Raji (cell line): ENCODE data around the gene OR13J1.

Source experiments
- POLR2A ChIP-seq: IDR thresholded peaks from 2 replicates; pipeline ENCODE4 v1.6.1; 2011; ENCODE audit warnings: low read depth, low read length, control low read depth; ENCODE audit not compliant: insufficient read depth

Gene OR13J1

GRCh38 chr9:35870351-35870923 is at the start of gene OR13J1:
OR13J1 (minus strand) TSS chr9:35870401; CDS start chr9:35870401, 0 bp downstream.
- TF ChIP-seq POLR2A, result no peak

DNA sequence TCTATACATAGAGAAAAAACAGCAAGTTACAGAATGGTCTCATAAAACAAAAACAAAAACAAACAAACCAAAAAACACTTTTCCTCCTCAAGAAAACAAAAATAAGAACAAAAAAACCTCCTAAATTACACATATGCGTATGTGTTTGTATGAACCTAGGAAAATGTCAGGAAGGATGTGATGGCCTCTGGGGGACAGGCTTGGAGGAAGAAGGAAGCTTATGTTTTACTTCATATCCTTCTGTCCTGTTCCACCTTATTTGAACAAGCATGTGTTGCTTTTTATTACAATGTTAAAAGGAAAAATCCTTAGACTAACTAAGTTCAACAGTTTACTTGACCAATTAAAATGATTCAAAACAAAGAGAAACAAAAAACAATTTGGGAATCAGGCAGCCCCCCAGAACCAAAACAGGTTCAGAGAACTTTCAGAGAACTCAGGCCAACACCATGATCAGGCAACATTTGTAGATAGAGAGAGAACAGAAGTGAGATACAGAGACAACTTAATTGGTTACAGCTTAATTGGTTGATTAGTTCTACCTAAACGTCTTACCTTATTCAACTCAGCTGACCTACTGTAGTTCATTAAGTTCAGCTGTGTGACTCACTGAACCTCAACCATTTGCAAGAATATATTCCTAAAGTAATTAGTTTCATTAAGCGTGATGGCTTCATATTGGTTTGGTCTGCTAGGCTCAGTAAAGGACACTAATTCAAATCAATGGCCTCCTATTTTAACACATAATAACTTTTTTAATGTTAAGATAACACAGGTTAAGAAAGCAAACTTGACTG is 49.2 kb upstream of the OR13J1 start:
- TF ChIP-seq POLR2A, result no peak

- no peak for TF ChIP-seq POLR2A
Observed at GRCh38 chr9:35918780-35919179, 48.6 kb upstream of the OR13J1 start.

- TF ChIP-seq POLR2A, result no peak
Observed at GRCh38 chr9:35917261-35917660, 47.1 kb upstream of the OR13J1 start.

GRCh38 chr9:35915681-35916294 is 45.6 kb upstream of the OR13J1 start:
- TF ChIP-seq POLR2A, result no peak

DNA sequence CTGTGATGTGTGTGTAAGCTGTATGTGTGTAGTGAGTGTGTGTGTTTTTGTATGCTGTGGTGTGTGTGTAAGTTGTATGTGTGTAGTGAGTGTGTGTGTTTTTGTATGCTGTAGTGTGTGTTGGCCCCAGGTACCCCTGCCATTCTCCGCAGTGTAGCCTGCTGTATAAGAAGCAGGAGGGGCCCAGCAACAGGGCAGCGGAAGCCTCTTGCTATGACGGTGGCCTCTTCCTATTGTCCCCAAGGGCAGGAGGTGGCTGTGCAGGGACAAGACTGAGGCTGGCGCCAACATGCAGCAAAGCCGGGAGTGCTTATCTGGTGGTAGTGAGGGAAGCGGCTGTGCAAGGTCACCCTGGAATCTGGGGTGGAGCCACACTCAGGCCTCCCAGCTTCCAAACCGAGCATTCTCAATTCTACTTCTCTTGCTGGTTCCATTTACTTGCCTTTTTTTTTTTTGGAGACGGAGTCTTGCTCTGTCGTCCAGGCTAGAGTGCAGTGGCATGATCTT is 44.2 kb upstream of the OR13J1 start:
- no peak for TF ChIP-seq POLR2A

- no peak for TF ChIP-seq POLR2A
Observed at GRCh38 chr9:35912791-35913400, 42.7 kb upstream of the OR13J1 start.

GRCh38 chr9:35911690-35912089 is 41.5 kb upstream of the OR13J1 start:
- TF ChIP-seq POLR2A, result no peak

DNA sequence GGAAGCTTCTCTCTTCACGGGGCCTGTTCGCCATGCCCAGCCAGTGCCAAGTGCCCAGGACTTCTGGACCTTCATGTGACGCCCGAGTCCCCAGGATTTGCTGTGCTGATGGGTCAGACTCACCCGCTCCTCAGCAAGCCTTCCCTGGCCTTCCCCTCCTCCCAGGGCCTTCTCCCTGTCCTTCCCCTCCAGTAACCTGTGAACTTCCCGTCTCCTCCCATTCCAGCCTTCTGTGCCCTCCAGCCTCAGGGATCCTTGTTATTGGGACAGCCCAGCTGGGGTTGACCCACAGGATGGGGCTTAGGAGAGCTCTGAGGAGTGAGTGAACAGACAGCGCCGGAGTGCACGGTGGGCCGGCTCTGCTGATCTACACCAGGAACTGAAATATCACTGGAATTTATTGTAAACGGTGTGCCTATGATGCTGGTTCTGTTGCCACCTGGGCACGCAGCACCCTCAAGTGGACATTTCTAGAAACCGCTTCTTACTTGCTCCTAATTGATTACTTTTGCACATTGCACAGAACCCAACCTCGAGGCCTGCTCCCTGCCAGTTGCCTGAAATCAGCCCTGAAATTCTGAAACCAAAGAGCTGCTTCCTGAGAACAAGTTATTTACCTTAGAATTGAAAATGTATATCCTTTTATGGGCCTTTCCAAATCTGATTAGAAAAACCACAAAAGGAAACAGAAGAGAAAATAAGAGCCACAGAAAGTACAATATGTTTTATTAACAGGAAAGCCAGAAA is 40.6 kb upstream of the OR13J1 start:
- no peak for TF ChIP-seq POLR2A

DNA sequence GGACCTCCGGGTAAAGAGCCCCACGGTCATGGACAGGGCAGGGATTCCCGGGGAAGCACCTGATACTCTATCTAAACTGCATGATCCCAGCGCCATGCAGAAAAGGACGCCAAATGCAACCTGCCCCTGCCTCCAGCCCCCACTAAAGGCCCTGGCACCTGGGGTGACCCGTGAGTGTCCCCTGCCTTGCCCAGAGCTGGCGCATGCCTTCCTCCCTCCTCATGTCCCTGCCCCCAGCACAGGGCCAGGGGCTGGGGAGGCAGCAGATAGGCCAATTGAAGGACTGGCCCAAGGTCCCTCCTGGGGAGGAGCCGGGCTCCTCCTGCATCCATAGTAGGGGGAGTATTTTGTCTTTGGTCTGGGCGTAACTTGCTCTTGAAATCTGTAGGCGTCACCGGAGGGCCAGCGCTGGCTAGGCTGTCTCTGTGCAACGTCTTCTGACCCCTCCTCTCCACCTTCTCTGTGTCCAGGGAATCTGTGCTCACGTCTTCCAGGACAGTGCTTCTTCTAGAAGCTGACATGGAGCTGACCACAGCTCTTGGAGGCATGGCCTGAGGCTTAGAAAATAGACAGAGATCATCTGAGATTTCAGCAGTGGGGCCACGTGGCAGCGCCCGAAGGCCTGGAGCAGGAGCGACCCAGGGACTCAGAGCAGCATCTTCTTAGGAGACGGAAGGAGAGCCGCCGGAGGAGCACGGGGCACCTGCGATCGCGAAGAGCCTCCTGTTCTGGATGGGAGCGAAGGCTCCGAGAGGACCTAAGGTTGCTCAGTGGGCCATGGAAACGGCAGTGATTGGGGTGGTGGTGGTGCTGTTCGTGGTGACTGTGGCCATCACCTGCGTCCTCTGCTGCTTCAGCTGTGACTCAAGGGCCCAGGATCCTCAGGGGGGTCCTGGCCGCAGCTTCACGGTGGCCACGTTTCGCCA is 39.7 kb upstream of the OR13J1 start:
- no peak for TF ChIP-seq POLR2A

GRCh38 chr9:35909274-35909673 is 39.1 kb upstream of the OR13J1 start, which contains the start of gene SPAAR:
SPAAR (plus strand) TSS chr9:35909490; CDS start chr9:35910464, 974 bp downstream.
- TF ChIP-seq POLR2A, result no peak

DNA sequence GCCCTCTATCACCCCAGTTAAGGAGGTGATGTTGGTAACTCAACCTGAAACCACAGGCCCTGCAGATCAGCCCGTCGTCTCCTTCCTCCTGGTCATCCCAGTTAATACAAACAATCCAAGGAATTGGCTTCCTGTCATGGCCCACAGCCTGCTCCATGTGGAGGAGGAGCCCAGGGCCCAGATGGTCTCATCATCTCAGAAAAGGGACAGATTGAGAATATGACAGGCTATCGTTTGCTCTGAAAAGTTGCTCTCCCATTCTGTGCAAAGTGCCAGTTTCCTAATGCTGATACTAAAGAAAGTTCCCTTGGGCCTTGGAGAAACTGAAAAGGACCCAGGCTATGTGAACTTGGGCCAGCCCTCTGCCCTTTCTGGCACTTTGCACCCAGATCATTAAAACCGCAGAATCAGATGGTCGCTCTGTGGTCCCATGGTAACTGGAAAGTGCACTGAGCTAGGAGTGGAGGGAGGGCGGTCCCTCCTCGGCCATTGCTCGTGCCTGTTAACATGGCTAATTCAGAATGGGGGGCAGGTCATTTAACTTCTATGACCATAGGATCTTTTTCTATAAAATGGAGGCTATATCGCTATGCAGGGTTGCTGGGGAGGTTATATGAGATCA is 38.4 kb upstream of the OR13J1 start:
- no peak for TF ChIP-seq POLR2A

GRCh38 chr9:35907711-35908503 is 37.7 kb upstream of the OR13J1 start:
- TF ChIP-seq POLR2A, result no peak
